Hepatocyte (in vitro differentiated cells): ENCODE measurements around the gene SLC39A12. TPM values are rescaled to one million over a fixed set of nuclear protein-coding genes. Genes with fewer than 3 reads are reported as not detected.
A peak's percentile ranks its signal among the peaks of the same experiment; 100 is the strongest.

ENCODE experiments used
- DNase-seq: peaks from one replicate; pipeline ENCODE4 v3.0.0-alpha.2; 2016; ENCODE audit warnings: low spot score
- H2AFZ ChIP-seq: fragments of 200-600 bp; sonication (generic); 2 replicates; pipeline ENCODE4 v1.6.0; 2016; ENCODE audit warnings: antibody characterized with exemption, mild to moderate bottlenecking
- H3K27ac ChIP-seq: fragments of 200-600 bp; sonication (generic); 2 replicates; pipeline ENCODE4 v1.5.1; 2016; ENCODE audit warnings: mild to moderate bottlenecking
- H3K27me3 ChIP-seq: fragments of 200-600 bp; sonication (generic); 2 replicates; pipeline ENCODE4 v1.6.1; 2016
- H3K36me3 ChIP-seq: fragments of 200-600 bp; sonication (generic); replicated peaks from 2 replicates; pipeline ENCODE4 v1.5.1; 2016; ENCODE audit warnings: low read depth; ENCODE audit not compliant: insufficient read depth
- H3K4me1 ChIP-seq: fragments of 200-600 bp; sonication (generic); 2 replicates; pipeline ENCODE4 v1.5.1; 2016; ENCODE audit warnings: mild to moderate bottlenecking, moderate library complexity; ENCODE audit not compliant: insufficient read depth
- H3K4me2 ChIP-seq: fragments of 200-600 bp; sonication (generic); 2 replicates; pipeline ENCODE4 v1.6.0; 2016
- H3K4me3 ChIP-seq: fragments of 200-600 bp; sonication (generic); 2 replicates; pipeline ENCODE4 v1.5.1; 2016; ENCODE audit warnings: mild to moderate bottlenecking
- H3K79me2 ChIP-seq: fragments of 200-600 bp; sonication (generic); 2 replicates; pipeline ENCODE4 v1.6.0; 2017; ENCODE audit warnings: mild to moderate bottlenecking
- H3K9me2 ChIP-seq: fragments of 200-600 bp; sonication (generic); replicated peaks from 2 replicates; pipeline ENCODE4 v1.6.0; 2017; ENCODE audit warnings: mild to moderate bottlenecking; ENCODE audit not compliant: insufficient read depth
- H3K9me3 ChIP-seq: fragments of 200-600 bp; sonication (generic); 2 replicates; pipeline ENCODE4 v1.5.1; 2016; ENCODE audit warnings: low read depth, mild to moderate bottlenecking
- H4K20me1 ChIP-seq: fragments of 200-600 bp; sonication (generic); 2 replicates; pipeline ENCODE4 v1.6.0; 2016; ENCODE audit warnings: mild to moderate bottlenecking; ENCODE audit not compliant: insufficient read depth, poor library complexity, severe bottlenecking
- EZH2 ChIP-seq: fragments of 200-600 bp; sonication (generic); IDR thresholded peaks from 2 replicates; pipeline ENCODE4 v1.6.1; 2016; ENCODE audit warnings: antibody characterized with exemption, mild to moderate bottlenecking, borderline replicate concordance
- EZH2phosphoT487 ChIP-seq: fragments of 200-600 bp; sonication (generic); IDR thresholded peaks from one replicate; pipeline ENCODE4 v1.6.1; 2018; ENCODE audit warnings: antibody characterized with exemption, mild to moderate bottlenecking, low read depth, moderate library complexity; ENCODE audit not compliant: unreplicated experiment, severe bottlenecking
- WGBS: methylation state at CpG from one replicate; pipeline ENCODE4 v1.1.6; 2016; ENCODE audit warnings: low lambda C conversion rate; ENCODE audit errors: missing lambda C conversion rate; 5-methylcytosine and 5-hydroxymethylcytosine counted together
- polyA plus RNA-seq: library from polyadenylated mRNA; unstranded; fragments of >200 nt; fragmentation: Nextera tagmentation; extraction: Ambion mirVana; gene quantifications from 2 replicates; pipeline ENCODE4 v1.2.1, GENCODE V29; 2016
- total RNA-seq: library from RNA; depleted of rRNA; stranded (reverse); fragments of >200 nt; gene quantifications from 2 replicates; pipeline ENCODE4 v1.2.3, GENCODE V29; 2014
- TF ChIP-seq, protein P1 (sequence below): fragments of 200-600 bp; sonication (generic); IDR thresholded peaks from 2 replicates; pipeline ENCODE4 v1.5.1; 2016; ENCODE audit warnings: antibody characterized with exemption, mild to moderate bottlenecking; ENCODE audit not compliant: poor library complexity

SLC39A12 gene
- total and polyA plus RNA-seq, 2 experiments from 2014 or later: not detected

GRCh38 chr10:17981766-17982380 is 30.2 kb downstream of the SLC39A12 start:
- H3K9me2 ChIP-seq: no peaks in the 10 kb centered on the region
- H3K4me2 ChIP-seq: no peak overlapping the region
- DNase-seq: peak; percentile 17
- H4K20me1 ChIP-seq: no peaks in the 10 kb centered on the region
- H3K4me3 ChIP-seq: no peak overlapping the region
- H3K4me1 ChIP-seq: no peaks in the 10 kb centered on the region
- H3K27ac ChIP-seq: no peak overlapping the region
- TF ChIP-seq EZH2phosphoT487: no peak
- TF ChIP-seq, protein P1, sequence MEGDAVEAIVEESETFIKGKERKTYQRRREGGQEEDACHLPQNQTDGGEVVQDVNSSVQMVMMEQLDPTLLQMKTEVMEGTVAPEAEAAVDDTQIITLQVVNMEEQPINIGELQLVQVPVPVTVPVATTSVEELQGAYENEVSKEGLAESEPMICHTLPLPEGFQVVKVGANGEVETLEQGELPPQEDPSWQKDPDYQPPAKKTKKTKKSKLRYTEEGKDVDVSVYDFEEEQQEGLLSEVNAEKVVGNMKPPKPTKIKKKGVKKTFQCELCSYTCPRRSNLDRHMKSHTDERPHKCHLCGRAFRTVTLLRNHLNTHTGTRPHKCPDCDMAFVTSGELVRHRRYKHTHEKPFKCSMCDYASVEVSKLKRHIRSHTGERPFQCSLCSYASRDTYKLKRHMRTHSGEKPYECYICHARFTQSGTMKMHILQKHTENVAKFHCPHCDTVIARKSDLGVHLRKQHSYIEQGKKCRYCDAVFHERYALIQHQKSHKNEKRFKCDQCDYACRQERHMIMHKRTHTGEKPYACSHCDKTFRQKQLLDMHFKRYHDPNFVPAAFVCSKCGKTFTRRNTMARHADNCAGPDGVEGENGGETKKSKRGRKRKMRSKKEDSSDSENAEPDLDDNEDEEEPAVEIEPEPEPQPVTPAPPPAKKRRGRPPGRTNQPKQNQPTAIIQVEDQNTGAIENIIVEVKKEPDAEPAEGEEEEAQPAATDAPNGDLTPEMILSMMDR: no peak
- no peak for TF ChIP-seq EZH2
- H3K9me3 ChIP-seq: no peaks in the 10 kb centered on the region
- no peaks in the 10 kb centered on the region for H3K79me2 ChIP-seq
- H3K36me3 ChIP-seq: no peaks in the 10 kb centered on the region
- no peaks in the 10 kb centered on the region for H3K27me3 ChIP-seq
- WGBS: 100% methylated on average over 1 of the region's 1 CpG
- H2AFZ ChIP-seq: no peak overlapping the region

DNA sequence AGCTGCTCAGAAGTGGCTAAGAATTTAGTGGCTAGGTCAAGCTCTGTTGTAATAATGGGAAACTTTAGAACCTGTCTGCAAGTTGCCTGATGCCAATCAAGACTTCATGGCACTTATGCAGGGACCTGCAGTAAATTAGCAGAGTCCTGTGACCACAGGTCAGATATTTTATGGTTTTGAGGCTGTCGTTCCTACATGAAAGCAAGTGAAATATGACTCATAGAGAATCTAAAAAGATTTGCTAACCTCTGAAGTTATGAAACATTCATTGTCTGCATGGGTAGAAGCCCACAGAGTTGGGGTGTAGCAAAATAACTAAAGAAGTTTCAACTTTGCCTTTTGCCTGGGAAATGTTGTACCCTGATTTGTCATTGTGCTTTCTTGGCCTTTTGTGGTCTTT is 32.3 kb downstream of the SLC39A12 start:
- no peak overlapping the region for H3K4me2 ChIP-seq
- H2AFZ ChIP-seq: no peak overlapping the region
- 54% methylated on average over 1 of the region's 1 CpG for WGBS
- H3K27ac ChIP-seq: no peak overlapping the region
- no peaks in the 10 kb centered on the region for H4K20me1 ChIP-seq
- no peaks in the 10 kb centered on the region for H3K9me2 ChIP-seq
- no peaks in the 10 kb centered on the region for H3K4me1 ChIP-seq
- no peak for DNase-seq
- no peak overlapping the region for H3K4me3 ChIP-seq
- no peaks in the 10 kb centered on the region for H3K79me2 ChIP-seq
- TF ChIP-seq EZH2: no peak
- no peaks in the 10 kb centered on the region for H3K27me3 ChIP-seq
- H3K9me3 ChIP-seq: no peaks in the 10 kb centered on the region
- H3K36me3 ChIP-seq: no peaks in the 10 kb centered on the region

- H3K9me3 ChIP-seq: no peaks in the 10 kb centered on the region
- no peak overlapping the region for H2AFZ ChIP-seq
- WGBS: 92% methylated on average over 4 of the region's 4 CpGs
- H4K20me1 ChIP-seq: no peaks in the 10 kb centered on the region
- TF ChIP-seq, protein P1: no peak
- no peak for TF ChIP-seq EZH2phosphoT487
- no peak for TF ChIP-seq EZH2
- H3K27ac ChIP-seq: no peak overlapping the region
- H3K4me2 ChIP-seq: no peak overlapping the region
- H3K4me1 ChIP-seq: no peaks in the 10 kb centered on the region
- no peak overlapping the region for H3K4me3 ChIP-seq
- DNase-seq: no peak
- H3K9me2 ChIP-seq: no peaks in the 10 kb centered on the region
- H3K27me3 ChIP-seq: no peaks in the 10 kb centered on the region
- H3K79me2 ChIP-seq: no peaks in the 10 kb centered on the region
- no peaks in the 10 kb centered on the region for H3K36me3 ChIP-seq
Observed at GRCh38 chr10:17984563-17984962, 32.8 kb downstream of the SLC39A12 start.

- Histone ChIP-seq H4K20me1 (no peaks in the 10 kb centered on the region), H3K9me3 (no peaks in the 10 kb centered on the region), H3K79me2 (no peaks in the 10 kb centered on the region), H3K27ac (no peak overlapping the region), H3K4me1 (no peaks in the 10 kb centered on the region), H3K36me3 (no peaks in the 10 kb centered on the region), H3K27me3 (no peaks in the 10 kb centered on the region), H2AFZ (no peak overlapping the region), H3K9me2 (no peaks in the 10 kb centered on the region), H3K4me3 (no peak overlapping the region), H3K4me2 (no peak overlapping the region)
- DNase-seq: no peak
- 87% methylated on average over 6 of the region's 6 CpGs for WGBS
- TF ChIP-seq, protein P1: no peak
Observed at GRCh38 chr10:17989908-17990767, 38.4 kb downstream of the SLC39A12 start.
